HepG2 (cell line): ENCODE measurements around the gene ACADVL. TPM values are rescaled to one million over a fixed set of nuclear protein-coding genes. Genes with fewer than 3 reads are reported as not detected.

ENCODE experiments used
- ERF ChIP-seq: IDR thresholded peaks from 2 replicates; pipeline ENCODE4 v1.6.1; 2018; ENCODE audit warnings: missing biosample characterization, missing genetic modification reagents
- HDAC6 ChIP-seq: fragments of 200-600 bp; sonication (generic); IDR thresholded peaks from 2 replicates; pipeline ENCODE4 v1.7.0; 2017; ENCODE audit warnings: mild to moderate bottlenecking, antibody characterized with exemption, low read length, low read depth
- HNRNPUL1 ChIP-seq: fragments of 200-400 bp; formaldehyde crosslinking; IDR thresholded peaks from 2 replicates; pipeline ENCODE4 v1.6.1; 2017; ENCODE audit warnings: low read depth, mild to moderate bottlenecking, low read length, moderate library complexity
- MTF2 ChIP-seq: sonication (generic); formaldehyde crosslinking; IDR thresholded peaks from 2 replicates; pipeline ENCODE4 v1.5.0; 2020; ENCODE audit warnings: missing genetic modification reagents, borderline replicate concordance
- NR3C1 ChIP-seq: sonication (generic); formaldehyde crosslinking; IDR thresholded peaks from 2 replicates; pipeline ENCODE4 v1.4.0; 2020; ENCODE audit warnings: missing genetic modification reagents
- POLR2AphosphoS5 ChIP-seq: IDR thresholded peaks from 2 replicates; pipeline ENCODE4 v1.6.1; 2012; ENCODE audit warnings: low read depth, low read length
- PPARG ChIP-seq: conservative IDR thresholded peaks from 2 replicates; pipeline ENCODE4 v1.6.1; 2016; ENCODE audit warnings: missing biosample characterization, missing genetic modification reagents
- RBM39 ChIP-seq: fragments of 200-400 bp; formaldehyde crosslinking; IDR thresholded peaks from one replicate; pipeline ENCODE4 v1.6.1; 2018; ENCODE audit warnings: antibody characterized with exemption, mild to moderate bottlenecking, low read depth, low read length; ENCODE audit not compliant: poor library complexity, severe bottlenecking
- RXRB ChIP-seq: IDR thresholded peaks from 2 replicates; pipeline ENCODE4 v1.6.1; 2016; ENCODE audit warnings: borderline replicate concordance, missing genetic modification reagents, missing compliant biosample characterization
- SETDB1 ChIP-seq: sonication (generic); formaldehyde crosslinking; IDR thresholded peaks from 2 replicates; pipeline ENCODE4 v1.5.1; 2020; ENCODE audit warnings: missing genetic modification reagents, mild to moderate bottlenecking, borderline replicate concordance
- SMC3 ChIP-seq: IDR thresholded peaks from 2 replicates; pipeline ENCODE4 v1.6.1; 2011; ENCODE audit warnings: low read length, improper control_type of control experiment
- STAG1 ChIP-seq: sonication (generic); formaldehyde crosslinking; IDR thresholded peaks from 2 replicates; pipeline ENCODE4 v1.4.0; 2020; ENCODE audit warnings: missing genetic modification reagents
- TGIF2 ChIP-seq: IDR thresholded peaks from 2 replicates; pipeline ENCODE4 v1.6.1; 2016; ENCODE audit warnings: control low read depth, missing compliant biosample characterization
- THAP11 ChIP-seq: IDR thresholded peaks from 2 replicates; pipeline ENCODE4 v1.6.1; 2016; ENCODE audit warnings: missing biosample characterization, missing genetic modification reagents
- ZFP82 ChIP-seq: sonication (generic); formaldehyde crosslinking; IDR thresholded peaks from 2 replicates; pipeline ENCODE4 v1.5.1; 2020; ENCODE audit warnings: mild to moderate bottlenecking, missing genetic modification reagents, borderline replicate concordance
- ZNF549 ChIP-seq: sonication (generic); formaldehyde crosslinking; IDR thresholded peaks from 2 replicates; pipeline ENCODE4 v1.5.0; 2020; ENCODE audit warnings: missing genetic modification reagents
- ZNF563 ChIP-seq: sonication (generic); formaldehyde crosslinking; IDR thresholded peaks from 2 replicates; pipeline ENCODE4 v1.8.0; 2022; ENCODE audit warnings: mild to moderate bottlenecking, moderate library complexity, missing genetic modification reagents
- ZNF619 ChIP-seq: sonication (generic); formaldehyde crosslinking; IDR thresholded peaks from 2 replicates; pipeline ENCODE4 v1.4.0; 2020; ENCODE audit warnings: mild to moderate bottlenecking, missing genetic modification reagents
- ZNF709 ChIP-seq: sonication (generic); formaldehyde crosslinking; IDR thresholded peaks from 2 replicates; pipeline ENCODE4 v1.5.0; 2020; ENCODE audit warnings: mild to moderate bottlenecking, missing genetic modification reagents
- polyA plus RNA-seq, 8 experiments: library from polyadenylated mRNA; depleted of rRNA in 3 of 8; stranded (reverse) in 7 of 8; unstranded in 1 of 8; fragments of >200 nt; fragmentation: Illumina TruSeq in 4 of 8; extraction: Trizol in 4 of 8; gene quantifications; 2 replicates each; pipeline versions ENCODE4 v1.2.1 to v1.2.3, GENCODE V29; 2011 to 2016; ENCODE audit warnings: low read depth in 4 of 8, missing spikeins in 1 of 8, mixed read lengths in 1 of 8; ENCODE audit not compliant: insufficient read depth in 1 of 8
- total RNA-seq, 5 experiments: library from RNA; depleted of rRNA; stranded (reverse); fragments of >200 nt; fragmentation: Illumina TruSeq; extraction: Trizol; gene quantifications; 2 replicates each; pipeline ENCODE4 v1.2.3, GENCODE V29; 2016; ENCODE audit warnings: low read depth in 1 of 5
- TF ChIP-seq, protein P1 (sequence below): sonication (generic); formaldehyde crosslinking; IDR thresholded peaks from 2 replicates; pipeline ENCODE4 v1.5.0; 2020; ENCODE audit warnings: mild to moderate bottlenecking, missing genetic modification reagents, moderate library complexity
- TF ChIP-seq, protein P2 (sequence below): sonication (generic); formaldehyde crosslinking; IDR thresholded peaks from 2 replicates; pipeline ENCODE4 v1.5.0; 2020; ENCODE audit warnings: missing genetic modification reagents
- TF ChIP-seq, protein P3 (sequence below): sonication (generic); formaldehyde crosslinking; IDR thresholded peaks from 2 replicates; pipeline ENCODE4 v1.4.0; 2020; ENCODE audit warnings: missing genetic modification reagents
- TF ChIP-seq, protein P4 (sequence below): sonication (generic); formaldehyde crosslinking; IDR thresholded peaks from 2 replicates; pipeline ENCODE4 v1.4.0; 2020; ENCODE audit warnings: mild to moderate bottlenecking, missing genetic modification reagents

Gene ACADVL
- total and polyA plus RNA-seq, 2 of the 13 experiments (the other 11 are each of a cell fraction or from before 2014, with no cell fraction given) = 219 to 412 TPM

GRCh38 chr17:7177191-7177953 lies 42.4 kb upstream of the ACADVL start (continued):
- TF ChIP-seq SETDB1 (CRISPR knock-in tag) (no peak), HDAC6 (no peak), ZFP82 (peak; percentile 88; the same call in 1 of the 2 replicates), MTF2 (CRISPR knock-in tag) (no peak), RXRB (CRISPR knock-in tag) (no peak), POLR2AphosphoS5 (no peak; the same call in 1 of the 2 replicates), ZNF619 (peak; percentile 28; the same call in 1 of the 2 replicates), ZNF709 (CRISPR knock-in tag) (peak; percentile 43; the same call in 1 of the 2 replicates), TGIF2 (CRISPR knock-in tag) (no peak), ZNF549 (CRISPR knock-in tag) (no peak), PPARG (no peak), RBM39 (peak; percentile 22), NR3C1 (CRISPR knock-in tag) (no peak), ZNF563 (CRISPR knock-in tag) (0 out of 2 replicates have a peak, but pooled peaks have one; percentile 43), STAG1 (peak; percentile 71), THAP11 (CRISPR knock-in tag) (0 out of 2 replicates have a peak, but pooled peaks have one; percentile 37), SMC3 (0 out of 2 replicates have a peak, but pooled peaks have one; percentile 25), ERF (CRISPR knock-in tag) (no peak; the same call in 1 of the 2 replicates), HNRNPUL1 (no peak)
- TF ChIP-seq, protein P1, sequence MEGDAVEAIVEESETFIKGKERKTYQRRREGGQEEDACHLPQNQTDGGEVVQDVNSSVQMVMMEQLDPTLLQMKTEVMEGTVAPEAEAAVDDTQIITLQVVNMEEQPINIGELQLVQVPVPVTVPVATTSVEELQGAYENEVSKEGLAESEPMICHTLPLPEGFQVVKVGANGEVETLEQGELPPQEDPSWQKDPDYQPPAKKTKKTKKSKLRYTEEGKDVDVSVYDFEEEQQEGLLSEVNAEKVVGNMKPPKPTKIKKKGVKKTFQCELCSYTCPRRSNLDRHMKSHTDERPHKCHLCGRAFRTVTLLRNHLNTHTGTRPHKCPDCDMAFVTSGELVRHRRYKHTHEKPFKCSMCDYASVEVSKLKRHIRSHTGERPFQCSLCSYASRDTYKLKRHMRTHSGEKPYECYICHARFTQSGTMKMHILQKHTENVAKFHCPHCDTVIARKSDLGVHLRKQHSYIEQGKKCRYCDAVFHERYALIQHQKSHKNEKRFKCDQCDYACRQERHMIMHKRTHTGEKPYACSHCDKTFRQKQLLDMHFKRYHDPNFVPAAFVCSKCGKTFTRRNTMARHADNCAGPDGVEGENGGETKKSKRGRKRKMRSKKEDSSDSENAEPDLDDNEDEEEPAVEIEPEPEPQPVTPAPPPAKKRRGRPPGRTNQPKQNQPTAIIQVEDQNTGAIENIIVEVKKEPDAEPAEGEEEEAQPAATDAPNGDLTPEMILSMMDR (CRISPR knock-in tag) = peak; percentile 90
- TF ChIP-seq, protein P2, sequence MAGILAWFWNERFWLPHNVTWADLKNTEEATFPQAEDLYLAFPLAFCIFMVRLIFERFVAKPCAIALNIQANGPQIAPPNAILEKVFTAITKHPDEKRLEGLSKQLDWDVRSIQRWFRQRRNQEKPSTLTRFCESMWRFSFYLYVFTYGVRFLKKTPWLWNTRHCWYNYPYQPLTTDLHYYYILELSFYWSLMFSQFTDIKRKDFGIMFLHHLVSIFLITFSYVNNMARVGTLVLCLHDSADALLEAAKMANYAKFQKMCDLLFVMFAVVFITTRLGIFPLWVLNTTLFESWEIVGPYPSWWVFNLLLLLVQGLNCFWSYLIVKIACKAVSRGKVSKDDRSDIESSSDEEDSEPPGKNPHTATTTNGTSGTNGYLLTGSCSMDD (CRISPR knock-in tag) = no peak
- TF ChIP-seq, protein P3, sequence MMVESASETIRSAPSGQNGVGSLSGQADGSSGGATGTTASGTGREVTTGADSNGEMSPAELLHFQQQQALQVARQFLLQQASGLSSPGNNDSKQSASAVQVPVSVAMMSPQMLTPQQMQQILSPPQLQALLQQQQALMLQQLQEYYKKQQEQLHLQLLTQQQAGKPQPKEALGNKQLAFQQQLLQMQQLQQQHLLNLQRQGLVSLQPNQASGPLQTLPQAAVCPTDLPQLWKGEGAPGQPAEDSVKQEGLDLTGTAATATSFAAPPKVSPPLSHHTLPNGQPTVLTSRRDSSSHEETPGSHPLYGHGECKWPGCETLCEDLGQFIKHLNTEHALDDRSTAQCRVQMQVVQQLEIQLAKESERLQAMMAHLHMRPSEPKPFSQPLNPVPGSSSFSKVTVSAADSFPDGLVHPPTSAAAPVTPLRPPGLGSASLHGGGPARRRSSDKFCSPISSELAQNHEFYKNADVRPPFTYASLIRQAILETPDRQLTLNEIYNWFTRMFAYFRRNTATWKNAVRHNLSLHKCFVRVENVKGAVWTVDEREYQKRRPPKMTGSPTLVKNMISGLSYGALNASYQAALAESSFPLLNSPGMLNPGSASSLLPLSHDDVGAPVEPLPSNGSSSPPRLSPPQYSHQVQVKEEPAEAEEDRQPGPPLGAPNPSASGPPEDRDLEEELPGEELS (CRISPR knock-in tag) = 0 out of 2 replicates have a peak, but pooled peaks have one; percentile 15
- TF ChIP-seq, protein P4, sequence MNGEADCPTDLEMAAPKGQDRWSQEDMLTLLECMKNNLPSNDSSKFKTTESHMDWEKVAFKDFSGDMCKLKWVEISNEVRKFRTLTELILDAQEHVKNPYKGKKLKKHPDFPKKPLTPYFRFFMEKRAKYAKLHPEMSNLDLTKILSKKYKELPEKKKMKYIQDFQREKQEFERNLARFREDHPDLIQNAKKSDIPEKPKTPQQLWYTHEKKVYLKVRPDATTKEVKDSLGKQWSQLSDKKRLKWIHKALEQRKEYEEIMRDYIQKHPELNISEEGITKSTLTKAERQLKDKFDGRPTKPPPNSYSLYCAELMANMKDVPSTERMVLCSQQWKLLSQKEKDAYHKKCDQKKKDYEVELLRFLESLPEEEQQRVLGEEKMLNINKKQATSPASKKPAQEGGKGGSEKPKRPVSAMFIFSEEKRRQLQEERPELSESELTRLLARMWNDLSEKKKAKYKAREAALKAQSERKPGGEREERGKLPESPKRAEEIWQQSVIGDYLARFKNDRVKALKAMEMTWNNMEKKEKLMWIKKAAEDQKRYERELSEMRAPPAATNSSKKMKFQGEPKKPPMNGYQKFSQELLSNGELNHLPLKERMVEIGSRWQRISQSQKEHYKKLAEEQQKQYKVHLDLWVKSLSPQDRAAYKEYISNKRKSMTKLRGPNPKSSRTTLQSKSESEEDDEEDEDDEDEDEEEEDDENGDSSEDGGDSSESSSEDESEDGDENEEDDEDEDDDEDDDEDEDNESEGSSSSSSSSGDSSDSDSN = peak; percentile 13; the same call in 1 of the 2 replicates
